OCI-LY1 (cell line): ENCODE measurements around the gene NFYC.

ENCODE experiments used
- H2AFZ ChIP-seq: fragments of 200-600 bp; sonication (generic), shearing (Covaris generic); 2 replicates; pipeline ENCODE4 v1.6.0; 2014; ENCODE audit warnings: antibody characterized with exemption, mild to moderate bottlenecking, low read length
- H3F3A ChIP-seq: fragments of 200-600 bp; sonication (generic), shearing (Covaris generic); 2 replicates; pipeline ENCODE4 v1.6.0; 2014; ENCODE audit warnings: mild to moderate bottlenecking, antibody characterized with exemption, low read length, moderate library complexity; ENCODE audit not compliant: insufficient read depth
- H3K27ac ChIP-seq: fragments of 200-600 bp; sonication (generic); 2 replicates; pipeline ENCODE4 v1.5.1; 2014; ENCODE audit warnings: low read length, mixed run types, mild to moderate bottlenecking, low read depth; ENCODE audit not compliant: poor library complexity, severe bottlenecking
- H3K27me3 ChIP-seq: fragments of 200-600 bp; sonication (generic); 2 replicates; pipeline ENCODE4 v1.6.0; 2014; ENCODE audit warnings: antibody characterized with exemption, mild to moderate bottlenecking, low read length, moderate library complexity; ENCODE audit not compliant: insufficient read depth
- H3K36me3 ChIP-seq: fragments of 200-600 bp; sonication (generic); 2 replicates; pipeline ENCODE4 v1.6.1; 2014; ENCODE audit warnings: mild to moderate bottlenecking, antibody characterized with exemption, low read length, moderate library complexity, mixed read lengths; ENCODE audit not compliant: insufficient read depth
- H3K4me1 ChIP-seq: fragments of 200-600 bp; sonication (generic); 2 replicates; pipeline ENCODE4 v1.5.1; 2014; ENCODE audit warnings: mild to moderate bottlenecking, low read length, moderate library complexity; ENCODE audit not compliant: insufficient read depth, severe bottlenecking
- H3K4me2 ChIP-seq: fragments of 200-600 bp; sonication (generic), shearing (Covaris generic); 2 replicates; pipeline ENCODE4 v1.6.1; 2014; ENCODE audit warnings: low read length
- H3K4me3 ChIP-seq: fragments of 200-600 bp; sonication (generic); 2 replicates; pipeline ENCODE4 v1.5.1; 2014; ENCODE audit warnings: low read length, low read depth, mild to moderate bottlenecking, mixed read lengths; ENCODE audit not compliant: poor library complexity, severe bottlenecking
- H3K79me2 ChIP-seq: fragments of 200-600 bp; shearing (Covaris generic); 2 replicates; pipeline ENCODE4 v1.6.1; 2016; ENCODE audit warnings: mixed run types, low read length, mixed read lengths; ENCODE audit not compliant: insufficient read depth
- H3K9ac ChIP-seq: fragments of 200-600 bp; sonication (generic), shearing (Covaris generic); 2 replicates; pipeline ENCODE4 v1.6.1; 2014; ENCODE audit warnings: mild to moderate bottlenecking, low read length, mixed read lengths
- H3K9me2 ChIP-seq: fragments of 200-600 bp; sonication (generic), shearing (Covaris generic); 2 replicates; pipeline ENCODE4 v1.6.1; 2014; ENCODE audit warnings: low read depth, mild to moderate bottlenecking, low read length, mixed read lengths
- H3K9me3 ChIP-seq: fragments of 200-600 bp; shearing (Covaris generic); 2 replicates; pipeline ENCODE4 v1.6.1; 2014; ENCODE audit warnings: low read length, mixed read lengths
- H4K20me1 ChIP-seq: fragments of 200-600 bp; sonication (generic), shearing (Covaris generic); 2 replicates; pipeline ENCODE4 v1.6.0; 2016; ENCODE audit warnings: mild to moderate bottlenecking, low read length; ENCODE audit not compliant: insufficient read depth
- EZH2 ChIP-seq: fragments of 200-600 bp; sonication (generic), shearing (Covaris generic); IDR thresholded peaks from 2 replicates; pipeline ENCODE4 v1.8.0; 2017; ENCODE audit warnings: borderline replicate concordance, mixed run types, mild to moderate bottlenecking, antibody characterized with exemption, low read length, moderate library complexity, mixed read lengths
- TF ChIP-seq, protein P1 (sequence below): fragments of 200-600 bp; sonication (generic), shearing (Covaris generic); IDR thresholded peaks from 2 replicates; pipeline ENCODE4 v1.5.1; 2017; ENCODE audit warnings: mild to moderate bottlenecking, antibody characterized with exemption, low read length, moderate library complexity, mixed read lengths

Gene NFYC

GRCh38 chr1:40758578-40759343 lies 67.3 kb downstream of the NFYC start:
- no peaks in the 10 kb centered on the region for H3K9me3 ChIP-seq
- H3K4me2 ChIP-seq: no peak overlapping the region
- no peak for TF ChIP-seq EZH2
- TF ChIP-seq, protein P1, sequence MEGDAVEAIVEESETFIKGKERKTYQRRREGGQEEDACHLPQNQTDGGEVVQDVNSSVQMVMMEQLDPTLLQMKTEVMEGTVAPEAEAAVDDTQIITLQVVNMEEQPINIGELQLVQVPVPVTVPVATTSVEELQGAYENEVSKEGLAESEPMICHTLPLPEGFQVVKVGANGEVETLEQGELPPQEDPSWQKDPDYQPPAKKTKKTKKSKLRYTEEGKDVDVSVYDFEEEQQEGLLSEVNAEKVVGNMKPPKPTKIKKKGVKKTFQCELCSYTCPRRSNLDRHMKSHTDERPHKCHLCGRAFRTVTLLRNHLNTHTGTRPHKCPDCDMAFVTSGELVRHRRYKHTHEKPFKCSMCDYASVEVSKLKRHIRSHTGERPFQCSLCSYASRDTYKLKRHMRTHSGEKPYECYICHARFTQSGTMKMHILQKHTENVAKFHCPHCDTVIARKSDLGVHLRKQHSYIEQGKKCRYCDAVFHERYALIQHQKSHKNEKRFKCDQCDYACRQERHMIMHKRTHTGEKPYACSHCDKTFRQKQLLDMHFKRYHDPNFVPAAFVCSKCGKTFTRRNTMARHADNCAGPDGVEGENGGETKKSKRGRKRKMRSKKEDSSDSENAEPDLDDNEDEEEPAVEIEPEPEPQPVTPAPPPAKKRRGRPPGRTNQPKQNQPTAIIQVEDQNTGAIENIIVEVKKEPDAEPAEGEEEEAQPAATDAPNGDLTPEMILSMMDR: no peak
- no peaks in the 10 kb centered on the region for H3F3A ChIP-seq
- H3K36me3 ChIP-seq: peaks cover 95% of the 10 kb centered on the region
- no peak overlapping the region for H2AFZ ChIP-seq
- no peaks in the 10 kb centered on the region for H3K4me1 ChIP-seq
- H3K4me3 ChIP-seq: no peak overlapping the region
- no peaks in the 10 kb centered on the region for H4K20me1 ChIP-seq
- no peak overlapping the region for H3K27ac ChIP-seq
- H3K9me2 ChIP-seq: no peaks in the 10 kb centered on the region
- no peaks in the 10 kb centered on the region for H3K79me2 ChIP-seq
- no peaks in the 10 kb centered on the region for H3K27me3 ChIP-seq
- no peak overlapping the region for H3K9ac ChIP-seq

DNA sequence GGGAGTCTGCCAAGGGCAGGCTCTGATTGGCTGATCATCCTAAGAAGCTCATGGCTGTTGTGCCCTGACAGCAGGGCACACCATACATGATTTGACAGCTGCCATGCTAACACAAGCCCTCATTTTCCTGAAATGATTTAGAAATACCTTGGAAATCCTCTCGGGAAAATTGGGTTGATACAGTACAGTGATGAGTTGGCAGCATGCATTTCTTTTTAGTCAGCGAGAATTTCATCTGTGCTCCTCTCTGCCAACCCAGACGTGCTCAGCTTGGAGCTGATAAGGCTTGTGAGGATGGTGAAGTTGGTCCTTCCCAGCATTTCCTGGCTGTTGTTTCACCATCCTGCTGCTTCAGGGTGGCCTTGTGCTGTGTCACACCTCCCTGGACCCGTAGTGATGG lies 69.5 kb downstream of the NFYC start:
- Histone ChIP-seq H3K36me3 (peaks cover 95% of the 10 kb centered on the region), H3K4me1 (no peaks in the 10 kb centered on the region), H3F3A (no peaks in the 10 kb centered on the region), H3K27me3 (no peaks in the 10 kb centered on the region), H2AFZ (no peak overlapping the region), H3K4me3 (no peak overlapping the region), H3K9me3 (no peaks in the 10 kb centered on the region), H4K20me1 (no peaks in the 10 kb centered on the region), H3K9ac (no peak overlapping the region), H3K9me2 (no peaks in the 10 kb centered on the region), H3K4me2 (no peak overlapping the region), H3K79me2 (no peaks in the 10 kb centered on the region), H3K27ac (no peak overlapping the region)
- TF ChIP-seq, protein P1: no peak
- TF ChIP-seq EZH2: no peak

GRCh38 chr1:40762144-40762923 lies 70.8 kb downstream of the NFYC start:
- Histone ChIP-seq H3K79me2 (no peaks in the 10 kb centered on the region), H3K4me3 (no peak overlapping the region), H3K36me3 (peaks cover 95% of the 10 kb centered on the region), H3K27me3 (no peaks in the 10 kb centered on the region), H3K4me2 (no peak overlapping the region), H2AFZ (no peak overlapping the region), H3K9me2 (no peaks in the 10 kb centered on the region), H4K20me1 (no peaks in the 10 kb centered on the region), H3K9ac (no peak overlapping the region), H3K4me1 (no peaks in the 10 kb centered on the region), H3K9me3 (no peaks in the 10 kb centered on the region), H3K27ac (no peak overlapping the region), H3F3A (no peaks in the 10 kb centered on the region)
- TF ChIP-seq, protein P1: no peak
- no peak for TF ChIP-seq EZH2
